Upper lobe of left lung (tissue), 4 donors: ENCODE measurements around the gene GPC5.

Source experiments
- POLR2A ChIP-seq, 4 donors: fragments of 450-650 bp; IDR thresholded peaks; one replicate each; pipeline ENCODE4 v1.5.1; 2016 to 2017; ENCODE audit warnings: antibody characterized with exemption in 4 of 4, mild to moderate bottlenecking in 2 of 4
- TF ChIP-seq, protein P1 (sequence below), 6 experiments: fragments of 450-650 bp in 4 of 6; fragments of 200-600 bp in 2 of 6; sonication (generic) in 2 of 6; IDR thresholded peaks; one replicate each; pipeline ENCODE4 v1.5.1; 2016 to 2019; ENCODE audit warnings: antibody characterized with exemption in 6 of 6

DNA sequence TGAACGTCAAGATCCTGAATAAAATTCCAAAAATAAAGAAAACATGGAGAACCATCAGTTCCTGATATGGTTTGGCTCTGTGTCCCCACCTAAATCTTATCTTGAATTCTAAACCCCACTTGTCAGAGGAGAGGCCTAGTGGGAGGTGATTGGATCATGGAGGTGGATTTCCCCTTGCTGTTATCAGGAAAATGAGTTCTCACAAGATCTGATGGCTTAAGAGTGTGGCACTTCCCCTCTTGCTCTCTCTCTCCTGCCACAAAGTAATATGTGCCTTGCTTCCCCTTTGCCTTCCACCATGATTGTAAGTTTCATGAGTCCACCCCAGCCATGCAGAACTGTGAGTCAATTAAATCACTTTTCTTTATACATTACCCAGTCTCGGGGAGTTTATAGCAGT lies 827.4 kb downstream of the GPC5 start:
- no peak for TF ChIP-seq POLR2A (IDR thresholded peaks at IDR 0.05)
- TF ChIP-seq, protein P1, sequence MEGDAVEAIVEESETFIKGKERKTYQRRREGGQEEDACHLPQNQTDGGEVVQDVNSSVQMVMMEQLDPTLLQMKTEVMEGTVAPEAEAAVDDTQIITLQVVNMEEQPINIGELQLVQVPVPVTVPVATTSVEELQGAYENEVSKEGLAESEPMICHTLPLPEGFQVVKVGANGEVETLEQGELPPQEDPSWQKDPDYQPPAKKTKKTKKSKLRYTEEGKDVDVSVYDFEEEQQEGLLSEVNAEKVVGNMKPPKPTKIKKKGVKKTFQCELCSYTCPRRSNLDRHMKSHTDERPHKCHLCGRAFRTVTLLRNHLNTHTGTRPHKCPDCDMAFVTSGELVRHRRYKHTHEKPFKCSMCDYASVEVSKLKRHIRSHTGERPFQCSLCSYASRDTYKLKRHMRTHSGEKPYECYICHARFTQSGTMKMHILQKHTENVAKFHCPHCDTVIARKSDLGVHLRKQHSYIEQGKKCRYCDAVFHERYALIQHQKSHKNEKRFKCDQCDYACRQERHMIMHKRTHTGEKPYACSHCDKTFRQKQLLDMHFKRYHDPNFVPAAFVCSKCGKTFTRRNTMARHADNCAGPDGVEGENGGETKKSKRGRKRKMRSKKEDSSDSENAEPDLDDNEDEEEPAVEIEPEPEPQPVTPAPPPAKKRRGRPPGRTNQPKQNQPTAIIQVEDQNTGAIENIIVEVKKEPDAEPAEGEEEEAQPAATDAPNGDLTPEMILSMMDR (IDR thresholded peaks at IDR 0.05), result no peak
